Stimulated activated CD8-positive, alpha-beta memory T cell treated with anti-CD3 and anti-CD28 coated beads, Interleukin-7, amount 100 ng/mL, for 24 hours (primary cell): ENCODE data around the gene SND1.

Source experiments
- DNase-seq: peaks from one replicate; pipeline ENCODE4 v3.0.0-alpha.2; 2020; ENCODE audit warnings: low read depth

SND1 gene

GRCh38 chr7:127683776-127684681 lies 32.0 kb downstream of the SND1 start:
- no peak for DNase-seq

GRCh38 chr7:127689194-127689772 lies 37.3 kb downstream of the SND1 start:
- no peak for DNase-seq

- DNase-seq = no peak
These were observed 38.3 kb downstream of the SND1 start for GRCh38 chr7:127690337-127690736.

- no peak for DNase-seq
These were observed 38.8 kb downstream of the SND1 start for GRCh38 chr7:127690806-127691205.

GRCh38 chr7:127692200-127692599 lies 40.2 kb downstream of the SND1 start:
- no peak for DNase-seq

GRCh38 chr7:127699853-127700252 lies 47.9 kb downstream of the SND1 start:
- DNase-seq = no peak

- DNase-seq = no peak
These were observed 50.2 kb downstream of the SND1 start for GRCh38 chr7:127702052-127702652.

- DNase-seq = no peak
These were observed 50.9 kb downstream of the SND1 start for GRCh38 chr7:127702938-127703337.

- DNase-seq = no peak
These were observed 52.2 kb downstream of the SND1 start for GRCh38 chr7:127704211-127704610.

- DNase-seq = no peak
These were observed 53.5 kb downstream of the SND1 start for GRCh38 chr7:127705461-127705959.

- no peak for DNase-seq
These were observed 54.8 kb downstream of the SND1 start for GRCh38 chr7:127706766-127707165.

GRCh38 chr7:127708201-127708600 lies 56.2 kb downstream of the SND1 start:
- no peak for DNase-seq

- DNase-seq = peak; percentile 39
These were observed 56.8 kb downstream of the SND1 start for GRCh38 chr7:127708788-127709187.

- no peak for DNase-seq
These were observed 58.6 kb downstream of the SND1 start for GRCh38 chr7:127710635-127711034.

- no peak for DNase-seq
These were observed 59.9 kb downstream of the SND1 start for GRCh38 chr7:127711872-127712271.

GRCh38 chr7:127713006-127713405 lies 61.0 kb downstream of the SND1 start:
- DNase-seq = no peak

- no peak for DNase-seq
These were observed 61.8 kb downstream of the SND1 start for GRCh38 chr7:127713758-127714157.

- no peak for DNase-seq
These were observed 63.3 kb downstream of the SND1 start for GRCh38 chr7:127715272-127715671.

- DNase-seq = no peak
These were observed 63.9 kb downstream of the SND1 start for GRCh38 chr7:127715901-127716300.

GRCh38 chr7:127717502-127718339 lies 65.7 kb downstream of the SND1 start:
- DNase-seq = no peak

- no peak for DNase-seq
These were observed 66.3 kb downstream of the SND1 start for GRCh38 chr7:127718340-127718679.

- DNase-seq = no peak
These were observed 74.5 kb downstream of the SND1 start for GRCh38 chr7:127726476-127726875.
